Keratinocyte (primary cell): Measurements from ENCODE around the gene SH3BP1.
"Not testable (repeated sequence)": the region's sequence is repeated elsewhere in the genome, so short reads cannot be mapped to it uniquely, and the experiment has no call there.

Experiments used
- CTCF ChIP-seq, 3 experiments: IDR thresholded peaks in 1 of 3; conservative IDR thresholded peaks in 1 of 3; optimal IDR thresholded peaks in 1 of 3; 2 replicates in 2 of 3; 3 replicates in 1 of 3; pipeline versions ENCODE3 to v1.5.1; 2011; ENCODE audit warnings: low read length in 3 of 3, mild to moderate bottlenecking in 3 of 3, moderate library complexity in 2 of 3, control low read depth in 1 of 3, inconsistent platforms in 1 of 3; ENCODE audit not compliant: insufficient read depth in 2 of 3; ENCODE audit errors: extremely low read depth in 1 of 3
- EZH2 ChIP-seq: IDR thresholded peaks from one replicate; pipeline ENCODE4 v1.6.1; 2012; ENCODE audit warnings: inconsistent platforms, mild to moderate bottlenecking, low read length, moderate library complexity

DNA sequence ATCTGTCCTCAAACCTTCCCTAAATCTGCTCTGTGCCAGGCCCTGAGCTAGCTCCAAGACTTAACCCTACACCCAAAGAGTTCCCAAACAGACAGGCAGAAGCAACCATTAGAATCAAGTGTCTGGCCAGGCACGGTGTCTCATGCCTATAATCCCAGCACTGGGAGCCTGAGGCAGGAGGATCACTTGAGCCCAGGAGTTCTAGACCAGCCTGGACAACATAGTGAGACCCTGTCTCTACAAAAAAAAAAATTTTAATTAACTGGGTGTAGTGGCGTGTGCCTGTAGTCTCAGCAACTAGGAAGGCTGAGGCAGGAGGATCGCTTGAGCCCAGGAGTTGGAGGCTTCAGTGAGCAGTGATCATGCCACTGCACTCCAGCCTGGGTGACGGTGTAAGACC lies 17.1 kb downstream of the SH3BP1 start:
- not testable (repeated sequence) for TF ChIP-seq CTCF (optimal IDR thresholded peaks at IDR 0.05 in 1 of 3, IDR thresholded peaks at IDR 0.05 in 1 of 3, conservative IDR thresholded peaks at IDR 0.05 in 1 of 3; ENCODE audit: extremely low read depth in 1 of 3, insufficient read depth in 2 of 3, low read length in 3 of 3); EZH2
